Inflammatory macrophage treated with lipopolysaccharide for 4 hours (primary cell): ENCODE results near the gene HSPE1.
"Not testable (repeated sequence)": the region's sequence is repeated elsewhere in the genome, so short reads cannot be mapped to it uniquely, and the experiment has no call there.

Experiments
- DNase-seq: peaks from one replicate; pipeline ENCODE4 v3.0.0-alpha.2; 2020

The HSPE1 gene

DNA sequence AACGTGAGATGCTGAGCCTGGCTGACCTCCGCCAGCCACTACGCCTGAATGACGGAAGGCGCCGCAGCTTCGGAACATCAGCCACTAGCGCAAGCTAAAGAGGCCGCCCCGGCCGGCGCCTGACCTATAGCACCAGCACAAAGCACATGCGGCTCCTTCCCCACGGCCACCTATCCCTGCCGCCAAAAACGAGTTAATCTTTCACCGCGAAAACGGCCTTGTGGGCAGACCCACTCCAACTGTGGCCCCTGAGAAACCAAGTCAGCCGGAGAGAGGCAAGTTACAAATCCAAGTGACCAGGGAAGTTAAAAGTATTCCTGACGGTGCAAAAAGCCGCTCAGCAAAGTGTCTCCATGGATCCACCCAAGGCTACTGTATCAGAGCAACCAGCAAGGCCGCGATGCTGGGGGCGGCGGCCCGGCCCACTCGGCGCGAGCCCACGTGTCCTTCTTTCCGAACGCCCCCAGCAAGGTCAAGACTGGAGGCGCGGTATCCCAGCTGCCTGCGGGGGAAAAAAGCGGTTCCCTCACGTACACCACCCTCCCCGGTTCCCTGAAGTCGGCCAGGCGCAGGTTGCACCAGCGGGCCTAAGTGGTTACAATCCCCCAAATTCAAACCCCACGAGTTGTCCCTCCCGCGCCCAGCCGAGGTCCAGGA lies 1.1 kb upstream of the HSPE1 start:
- DNase-seq = peak; percentile 65

DNA sequence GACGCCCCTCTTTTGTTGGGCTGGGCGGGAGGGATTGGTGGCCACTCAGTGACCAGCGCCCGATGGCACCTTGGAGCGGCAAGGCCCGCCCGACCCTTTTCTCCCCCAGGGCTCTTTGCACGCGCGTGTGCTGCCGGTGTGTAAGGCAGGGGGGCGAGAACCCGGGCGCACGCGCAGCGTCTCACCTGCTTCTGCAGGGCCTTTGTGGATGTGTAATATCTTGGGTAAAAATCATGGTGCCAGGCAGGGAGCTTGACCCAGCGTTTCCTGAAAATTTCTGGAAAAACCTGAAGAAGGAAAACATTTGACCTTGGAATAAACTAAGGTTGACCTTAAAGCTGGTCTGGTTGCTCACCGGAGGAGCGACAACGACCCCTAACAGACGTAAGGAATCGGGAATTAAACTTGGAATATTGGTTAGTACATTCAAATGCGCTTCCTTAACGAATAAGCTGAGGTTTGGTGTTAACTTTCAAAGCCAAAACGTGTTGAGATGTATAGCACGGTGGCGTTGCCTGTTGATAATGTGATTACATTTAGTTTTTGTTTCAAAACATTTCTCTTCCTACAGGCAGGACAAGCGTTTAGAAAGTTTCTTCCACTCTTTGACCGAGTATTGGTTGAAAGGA lies 438 bp downstream of the HSPE1 start:
- DNase-seq = peak; percentile 38

DNA sequence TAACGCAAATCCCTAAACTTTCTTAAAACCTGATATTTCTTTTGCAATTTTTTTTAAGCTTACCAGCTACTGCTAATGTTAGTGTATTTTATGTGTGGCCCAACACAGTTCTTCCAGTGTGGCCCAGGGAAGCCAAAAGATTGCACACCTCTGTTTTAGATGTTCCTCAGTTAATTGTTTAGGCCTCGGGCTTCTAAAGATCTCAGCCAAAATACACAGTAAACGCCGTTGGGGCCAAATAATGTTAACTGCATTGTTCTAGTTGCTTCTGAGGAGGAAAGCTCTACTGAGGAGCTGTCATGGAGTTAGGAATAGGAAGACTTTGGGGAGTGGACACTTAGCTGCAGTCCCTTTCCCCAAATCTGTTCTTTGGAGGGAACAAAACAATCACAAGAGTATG lies 2.0 kb downstream of the HSPE1 start:
- DNase-seq = no peak

DNA sequence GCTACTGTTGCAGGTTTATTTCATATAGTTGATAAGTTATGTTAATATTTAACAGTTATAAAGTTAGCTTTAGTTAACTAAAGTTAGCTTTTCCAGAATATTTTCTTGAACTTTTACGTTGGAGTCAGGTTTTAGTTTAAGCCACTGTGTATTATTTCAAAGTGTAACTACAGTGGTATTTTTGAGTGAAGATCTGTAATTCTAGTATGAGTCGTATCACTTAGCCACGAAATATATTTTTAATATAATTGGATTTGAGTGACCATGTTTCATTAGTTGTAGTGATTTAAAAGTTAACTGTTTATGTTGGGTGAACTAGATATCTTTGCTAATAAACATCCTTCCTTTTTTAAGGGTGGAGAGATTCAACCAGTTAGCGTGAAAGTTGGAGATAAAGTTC lies 2.5 kb downstream of the HSPE1 start:
- DNase-seq = no peak

DNA sequence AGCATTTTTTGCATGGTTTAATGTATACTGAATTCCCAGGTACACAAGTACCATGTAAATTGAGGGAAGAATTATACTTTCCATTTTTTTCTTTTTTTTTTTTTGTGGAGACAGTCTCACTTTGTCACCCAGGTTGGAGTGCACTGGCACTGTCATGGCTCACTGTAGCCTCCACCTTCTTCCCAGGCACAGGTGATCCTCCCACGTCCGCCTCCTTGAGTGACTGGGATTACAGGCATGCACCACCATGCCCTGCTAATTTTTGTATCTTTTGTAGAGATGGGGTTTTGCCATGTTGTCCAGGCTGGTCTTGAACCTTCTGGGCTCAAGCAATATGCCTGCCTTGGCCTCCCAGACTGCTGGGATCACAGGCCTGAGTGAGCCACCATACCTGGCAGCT lies 3.8 kb downstream of the HSPE1 start:
- no peak for DNase-seq

DNA sequence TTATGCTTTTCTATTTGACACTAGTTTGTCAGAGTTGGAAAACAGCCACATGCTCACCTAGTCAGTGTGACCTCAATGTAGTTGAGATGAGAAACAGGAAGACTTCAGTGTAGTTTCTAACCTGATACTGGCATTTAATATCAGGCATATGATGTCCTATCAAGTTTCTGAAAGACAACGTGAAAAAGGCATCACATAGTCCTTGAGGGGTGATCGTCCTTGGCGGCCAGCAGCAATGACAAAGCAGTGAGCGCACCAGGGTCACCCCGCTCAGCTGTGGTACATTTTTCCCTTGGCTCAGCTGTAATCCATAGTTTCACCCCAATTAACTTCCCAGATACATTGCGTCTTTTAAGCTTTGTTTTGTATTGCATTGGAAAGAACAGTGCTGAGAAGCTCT lies 4.3 kb downstream of the HSPE1 start:
- DNase-seq = no peak

DNA sequence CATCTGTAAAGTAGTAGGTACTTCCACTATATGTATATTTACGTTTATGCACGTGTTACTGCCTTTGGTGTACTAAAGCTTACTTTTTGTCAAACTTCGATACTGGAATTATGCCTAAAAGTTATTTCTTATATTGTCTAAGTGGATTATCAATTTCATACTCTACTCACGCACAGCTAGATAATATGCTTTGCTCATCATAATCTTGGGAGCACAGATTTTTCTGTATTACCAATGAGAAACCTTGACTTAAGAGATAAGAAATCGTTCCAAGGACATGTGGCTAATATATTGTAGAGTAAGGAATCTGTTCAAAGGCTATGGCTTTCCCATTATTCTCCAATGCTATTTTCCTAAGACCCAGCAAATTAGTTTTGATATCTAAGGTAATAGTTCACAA lies 6.5 kb downstream of the HSPE1 start:
- no peak for DNase-seq

DNA sequence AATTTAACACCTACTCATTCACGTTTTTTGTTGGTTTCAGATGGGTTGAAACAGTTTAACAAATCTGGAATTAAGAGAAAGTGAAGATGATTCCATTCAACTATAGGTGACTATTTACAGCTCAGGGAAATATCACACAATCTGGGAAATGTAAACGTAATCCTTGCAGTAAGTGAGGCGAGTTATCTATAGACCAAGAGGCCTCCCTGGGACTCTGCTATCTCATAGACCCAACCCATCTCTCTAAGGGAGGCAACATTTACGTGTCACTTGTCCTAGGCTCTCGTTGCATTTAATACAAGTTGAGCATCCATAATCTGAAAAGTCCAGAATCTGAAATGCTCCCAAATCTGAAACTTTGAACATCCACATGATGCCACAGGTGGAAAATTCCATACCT lies 13.7 kb downstream of the HSPE1 start:
- DNase-seq = no peak

DNA sequence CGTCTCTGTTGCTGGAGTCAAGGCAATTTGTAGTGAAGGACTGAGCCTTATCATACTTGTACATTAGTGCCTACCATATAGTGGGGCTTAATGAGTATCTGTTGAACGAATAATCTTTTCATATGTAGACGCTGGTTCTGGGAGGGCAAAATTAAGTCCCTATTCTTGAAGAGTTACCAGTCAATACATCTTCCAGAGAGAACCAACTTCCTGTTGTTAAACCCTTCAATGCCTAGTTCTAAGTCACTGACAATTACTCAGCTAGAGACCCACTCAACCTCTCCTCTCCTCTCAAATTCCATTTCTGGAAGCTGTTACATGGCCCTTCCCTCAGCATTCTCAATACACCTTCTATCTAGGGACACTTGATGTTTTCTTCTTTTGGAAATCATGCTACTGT lies 14.6 kb downstream of the HSPE1 start:
- peak; percentile 17 for DNase-seq

DNA sequence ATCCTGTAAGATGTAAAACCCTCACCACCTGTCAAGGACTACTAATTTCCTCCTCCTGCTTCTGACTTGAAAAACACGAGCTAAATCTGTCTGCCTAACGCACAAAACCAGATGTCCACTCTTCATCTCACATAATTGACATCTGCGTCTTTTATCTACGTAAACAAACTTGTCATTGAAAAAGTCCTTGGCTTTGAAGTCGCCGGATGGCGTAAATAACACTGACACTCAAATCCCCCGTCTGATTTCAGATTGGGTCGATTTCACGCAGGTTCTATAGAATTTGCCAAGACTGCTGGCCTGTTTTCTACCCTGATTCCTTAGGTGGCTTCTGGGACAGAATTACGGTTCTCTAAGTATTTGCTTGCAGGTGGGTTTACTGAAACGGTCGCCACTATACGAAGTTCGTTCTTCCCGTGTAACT lies 15.1 kb downstream of the HSPE1 start:
- peak; percentile 12 for DNase-seq

DNA sequence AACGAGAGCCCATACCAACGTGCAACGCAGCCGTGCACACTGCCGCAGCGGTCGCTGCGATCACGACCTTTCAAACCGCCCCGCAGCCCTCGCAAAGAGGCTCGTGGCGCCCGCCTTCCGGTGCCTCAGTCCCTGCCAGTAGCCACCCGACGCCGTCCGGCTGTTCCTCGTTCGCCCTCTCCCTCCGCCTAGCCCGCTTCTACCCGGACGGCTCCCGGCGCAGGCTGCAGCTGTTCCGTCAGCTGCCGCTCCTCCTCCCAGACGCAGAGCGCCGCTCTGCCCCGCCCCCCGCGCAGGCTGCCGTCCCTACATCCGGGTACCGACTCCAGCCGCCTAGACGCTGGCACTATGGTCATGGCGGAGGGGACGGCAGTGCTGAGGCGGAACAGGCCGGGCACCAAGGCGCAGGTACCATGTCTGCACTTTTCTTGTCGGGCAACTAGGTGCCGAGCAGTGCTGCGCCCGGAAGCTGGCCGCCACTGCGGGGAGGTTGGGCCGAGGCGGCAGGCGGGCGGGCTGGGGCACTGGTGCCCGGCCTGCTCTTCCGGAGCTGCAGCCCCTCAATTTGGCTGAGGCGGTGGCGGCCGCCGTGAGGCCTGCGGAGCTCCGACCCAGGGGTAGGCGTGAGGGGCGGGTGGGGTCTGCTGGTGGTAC lies 15.7 kb downstream of the HSPE1 start, which contains the start of gene MOB4:
Gene MOB4 (plus strand): TSS at position 328 of the 654 bp plus-strand sequence. CDS start 21 bp downstream, at position 349.
- peak; percentile 97 for DNase-seq

DNA sequence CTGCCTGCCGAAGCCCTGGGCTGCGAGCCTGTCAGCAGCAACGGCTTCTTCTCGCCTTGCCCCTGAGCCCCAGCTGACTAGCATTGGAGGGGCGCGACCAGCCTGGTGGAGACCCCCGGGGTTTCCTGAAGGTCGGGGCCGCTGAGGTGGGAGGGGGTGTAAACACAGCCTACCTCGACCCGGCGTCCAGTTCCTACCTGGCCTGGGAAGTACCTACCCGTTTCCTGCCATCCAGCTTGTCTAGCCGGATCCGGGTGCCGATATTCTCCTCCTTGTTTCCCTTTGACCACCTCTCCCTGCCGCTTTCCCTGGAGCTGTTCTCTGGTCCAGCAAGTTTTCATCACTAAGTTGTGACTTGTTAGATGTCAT lies 16.2 kb downstream of the HSPE1 start:
- no peak for DNase-seq

DNA sequence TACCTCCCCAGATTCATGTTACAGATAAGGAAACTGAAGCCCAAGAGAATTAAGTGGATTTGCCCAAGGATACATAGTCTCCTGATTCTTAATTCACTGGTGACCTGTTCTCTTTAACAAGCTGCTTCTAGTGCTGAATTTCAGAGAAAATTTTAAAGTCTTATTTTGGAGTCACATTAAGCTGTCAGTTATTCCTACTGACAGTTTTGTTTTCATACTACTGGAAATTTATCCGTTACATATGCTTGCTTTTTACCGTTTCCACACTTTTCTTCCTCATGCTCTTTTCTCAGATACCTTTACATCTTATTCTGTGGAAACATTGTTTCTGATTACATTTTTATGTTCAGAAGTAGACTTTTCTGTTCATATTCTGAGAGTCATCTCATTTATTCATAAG lies 17.0 kb downstream of the HSPE1 start:
- DNase-seq = no peak

DNA sequence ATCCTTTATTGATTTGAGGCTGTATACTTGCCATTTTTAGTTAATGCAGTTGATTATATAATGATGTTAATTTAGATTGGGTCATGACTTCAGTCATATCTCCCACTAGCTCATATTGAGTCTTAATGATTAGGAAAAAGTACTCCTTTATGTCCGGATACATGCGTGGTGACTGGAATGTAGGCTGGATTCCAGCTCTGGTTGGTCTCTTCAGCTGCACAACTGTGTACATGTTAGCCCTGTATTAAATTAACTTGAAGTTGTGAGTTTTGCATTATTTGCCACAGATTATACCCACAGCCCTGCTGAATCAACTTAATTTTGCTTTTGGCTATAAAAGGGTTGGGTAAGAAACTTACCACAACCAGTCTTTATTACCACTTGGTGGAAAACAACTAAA lies 38.2 kb downstream of the HSPE1 start:
- no peak for DNase-seq

DNA sequence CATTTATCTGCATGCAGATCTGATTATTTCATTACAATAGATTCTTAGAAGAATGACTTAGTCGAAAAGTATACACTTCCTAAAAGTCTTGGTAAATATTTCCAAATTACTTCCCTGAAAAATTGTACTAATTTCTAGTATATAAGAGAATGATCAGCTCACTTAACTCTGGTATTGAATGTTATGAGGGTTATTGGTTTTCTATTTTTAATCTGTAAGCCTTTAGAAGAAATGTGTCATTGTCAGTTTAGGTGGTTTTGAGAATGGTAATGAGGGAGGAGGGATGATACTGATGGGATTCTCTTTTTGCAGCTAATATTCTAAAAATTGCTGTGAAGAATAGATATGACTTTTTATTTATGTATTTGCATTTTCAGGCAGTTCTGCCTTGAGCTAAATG lies 39.6 kb downstream of the HSPE1 start:
- DNase-seq = no peak

DNA sequence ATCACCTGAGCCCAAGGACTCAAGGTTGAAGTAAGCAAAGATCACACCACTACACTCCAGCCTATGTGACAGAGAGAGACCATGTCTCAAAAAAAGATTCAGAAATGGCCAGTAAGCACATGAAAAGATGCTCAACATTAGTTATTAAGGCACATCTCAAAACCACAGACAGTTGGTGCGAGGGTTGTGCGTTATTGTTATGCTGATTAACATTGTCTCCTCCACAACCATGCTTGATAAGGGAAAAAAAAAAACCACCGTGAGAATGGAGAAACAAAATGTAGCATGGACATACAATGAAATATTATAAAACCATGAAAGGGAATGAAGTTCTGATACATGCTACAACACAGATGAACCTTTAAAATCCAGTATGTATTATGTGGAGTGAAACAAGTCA lies 43.0 kb downstream of the HSPE1 start:
- DNase-seq = no peak

DNA sequence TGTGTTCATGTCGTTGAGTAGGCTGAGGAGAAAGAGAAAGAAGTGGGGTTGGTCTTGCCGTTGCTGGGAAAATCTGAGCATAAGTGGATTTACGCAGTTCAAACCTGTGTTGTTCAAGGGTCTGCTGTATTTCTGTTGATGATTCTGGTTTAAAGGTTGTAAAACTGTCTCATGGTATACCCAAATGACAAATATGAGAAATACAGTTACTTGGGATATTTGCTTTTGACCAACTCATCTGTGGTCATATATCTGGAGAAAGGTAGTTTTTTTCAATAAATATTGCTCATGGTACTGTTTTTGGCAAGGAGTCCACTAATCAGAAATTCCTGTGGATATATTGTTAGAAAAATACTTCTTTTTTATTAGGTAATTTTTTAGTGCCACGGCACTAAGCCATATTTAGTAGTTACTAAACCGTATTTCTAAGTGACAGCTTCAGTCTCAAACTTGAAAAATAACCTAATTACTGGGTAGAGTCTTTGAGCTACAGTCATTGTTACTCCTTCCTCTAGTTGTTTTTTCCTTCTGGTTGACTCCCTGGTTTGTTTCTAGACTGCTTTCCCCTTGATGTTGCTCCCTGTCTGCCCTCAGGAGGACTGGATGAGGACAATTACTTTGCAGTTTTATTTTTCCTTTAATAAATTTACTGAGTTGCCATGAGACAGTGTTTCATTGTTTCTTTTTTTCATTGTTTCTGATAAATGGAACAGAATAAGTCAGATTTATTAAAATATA lies 47.2 kb downstream of the HSPE1 start:
- DNase-seq = no peak

DNA sequence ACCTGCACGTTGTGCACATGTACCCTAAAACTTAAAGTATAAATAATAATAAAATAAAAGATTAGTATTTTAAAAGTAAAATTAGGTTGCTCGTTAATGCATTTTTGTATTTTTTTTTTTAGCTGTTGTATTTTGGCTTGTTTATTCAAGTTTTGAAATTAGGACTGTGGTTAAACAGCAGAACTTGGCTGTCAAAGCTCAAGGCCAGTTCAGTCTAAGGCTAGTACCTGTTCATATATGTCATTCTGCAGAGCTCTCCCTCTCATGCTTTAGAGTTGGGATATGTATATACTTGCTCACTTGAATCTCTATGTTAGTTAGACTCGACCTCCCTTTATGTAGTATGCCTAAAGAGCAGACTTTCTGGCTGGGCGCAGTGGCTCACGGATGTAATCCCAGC lies 48.4 kb downstream of the HSPE1 start:
- no peak for DNase-seq

DNA sequence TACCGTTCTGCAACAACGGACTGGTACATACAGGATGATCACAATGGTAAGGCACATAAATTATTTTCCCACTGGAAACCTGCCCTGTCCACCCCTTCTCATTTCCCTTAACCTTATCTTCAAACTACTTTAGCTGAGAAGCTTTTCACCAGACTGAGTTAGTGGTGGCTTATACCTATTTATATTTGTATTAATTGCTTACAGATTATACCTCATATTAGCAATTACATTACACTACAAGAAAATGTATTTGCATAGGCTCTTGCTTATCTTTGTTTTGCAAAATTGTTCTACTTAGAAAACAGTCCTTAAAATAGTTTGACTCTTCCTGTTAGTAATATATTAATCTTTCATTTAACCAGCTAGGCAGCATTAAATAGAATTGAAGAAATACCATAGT lies 51.1 kb downstream of the HSPE1 start:
- DNase-seq = not testable (repeated sequence)
